Spleen (tissue), 11 donors: Measurements from ENCODE around the gene TMEM132D. TPM values are rescaled to one million over a fixed set of nuclear protein-coding genes. Genes with fewer than 3 reads are reported as not detected.

Experiments
- DNase-seq: peaks from one replicate; pipeline ENCODE4 v3.0.0-alpha.2; 2020
- H3K27ac ChIP-seq, 8 donors: fragments of 200-600 bp; sonication (generic) in 7 of 8; 1 replicate in 4 of 8; 2 replicates in 4 of 8; pipeline versions ENCODE4 v1.5.0 to v1.8.0; 2016 to 2021; ENCODE audit warnings: inconsistent platforms in 4 of 8, mild to moderate bottlenecking in 4 of 8, moderate library complexity in 1 of 8
- H3K27me3 ChIP-seq, 7 donors: fragments of 200-600 bp; sonication (generic) in 6 of 7; replicated peaks in 1 of 7; 1 replicate in 4 of 7; 2 replicates in 3 of 7; pipeline versions ENCODE4 v1.5.0 to v1.8.0; 2016 to 2021; ENCODE audit warnings: inconsistent platforms in 3 of 7, mild to moderate bottlenecking in 1 of 7
- H3K36me3 ChIP-seq, 6 donors: fragments of 200-600 bp; sonication (generic) in 5 of 6; 1 replicate in 4 of 6; 2 replicates in 2 of 6; pipeline versions ENCODE4 v1.5.0 to v1.8.0; 2016 to 2021; ENCODE audit warnings: inconsistent platforms in 2 of 6
- H3K4me1 ChIP-seq, 6 donors: fragments of 200-600 bp; sonication (generic) in 5 of 6; 1 replicate in 3 of 6; 2 replicates in 3 of 6; pipeline versions ENCODE4 v1.5.0 to v1.8.0; 2016 to 2021; ENCODE audit warnings: inconsistent platforms in 3 of 6
- H3K4me3 ChIP-seq, 8 donors: fragments of 200-600 bp; sonication (generic) in 7 of 8; 1 replicate in 4 of 8; 2 replicates in 4 of 8; pipeline versions ENCODE4 v1.5.0 to v1.8.0; 2016 to 2021; ENCODE audit warnings: inconsistent platforms in 4 of 8, mild to moderate bottlenecking in 4 of 8, moderate library complexity in 2 of 8
- H3K9me3 ChIP-seq, 8 donors: fragments of 200-600 bp; sonication (generic) in 7 of 8; 1 replicate in 4 of 8; 2 replicates in 4 of 8; pipeline versions ENCODE4 v1.5.0 to v1.8.0; 2016 to 2021; ENCODE audit warnings: inconsistent platforms in 4 of 8
- POLR2A ChIP-seq, 3 donors: fragments of 450-650 bp; IDR thresholded peaks; one replicate each; pipeline ENCODE4 v1.5.1; 2017; ENCODE audit warnings: antibody characterized with exemption in 3 of 3, mild to moderate bottlenecking in 1 of 3
- POLR2AphosphoS5 ChIP-seq, 3 donors: sonication (generic); formaldehyde crosslinking; IDR thresholded peaks; one replicate each; pipeline ENCODE4 v1.5.1; 2017; ENCODE audit warnings: antibody characterized with exemption in 3 of 3
- WGBS, 5 donors: extraction: QIAGEN DNeasy Blood & Tissue Kit in 3 of 5; methylation state at CpG; one replicate each; pipeline versions ENCODE4 v1.1.5 to v1.1.7; 2013 to 2018; 5-methylcytosine and 5-hydroxymethylcytosine counted together
- intact Hi-C: fragments of 100-400 bp; cut with DNase I; formaldehyde crosslinking; loops from one replicate; pipeline ENCODE4 v1.15.0; 2023; ENCODE audit warnings: low total_unique reads
- polyA plus RNA-seq, 3 donors: library from polyadenylated mRNA; stranded (reverse); fragments of 200-250 nt; gene quantifications; one replicate each; pipeline ENCODE4 v1.2.1, GENCODE V29; 2013
- small RNA-seq, 4 donors: library from RNA; depleted of rRNA; stranded (forward); fragments of <200 nt; gene quantifications; one replicate each; pipeline ENCODE3, GENCODE V24; 2016
- total RNA-seq, 7 donors: library from RNA; depleted of rRNA in 3 of 7; stranded (reverse); fragments of >200 nt in 3 of 7; fragmentation: NEBNext Ultra II Directional in 4 of 7; extraction: Animal tissue kit (Norgen Biotek cat#: 25700) in 4 of 7; gene quantifications; one replicate each; pipeline versions ENCODE4 v1.1.0 to v1.2.1, GENCODE V29; 2016 to 2021
- TF ChIP-seq, protein P1 (sequence below), 11 experiments: fragments of 200-600 bp in 7 of 11; fragments of 450-650 bp in 4 of 11; sonication (generic) in 4 of 11; IDR thresholded peaks in 8 of 11; conservative IDR thresholded peaks in 3 of 11; 1 replicate in 7 of 11; 2 replicates in 4 of 11; pipeline versions ENCODE4 v1.4.0 to v1.8.0; 2016 to 2021; ENCODE audit warnings: antibody characterized with exemption in 11 of 11, inconsistent platforms in 4 of 11, mild to moderate bottlenecking in 1 of 11
- donor health status: healthy with polysubstance abuse.
- donor health status: DM: no; HTN: no; CAD: no; lungs with moderate emphysema.
- donor health status: DM: no; HTN: no; CAD: no.
- donor health status: Bipolar disorder and iron deficiency.
- donor health status: healthy.
- donor health status: DM: no; HTN: no; CAD: no.
- donor health status: DM: yes; HTN: yes; CAD: no.

The TMEM132D gene
- total and polyA plus RNA-seq, 10 donors, result 0.03 TPM; not detected in 9

DNA sequence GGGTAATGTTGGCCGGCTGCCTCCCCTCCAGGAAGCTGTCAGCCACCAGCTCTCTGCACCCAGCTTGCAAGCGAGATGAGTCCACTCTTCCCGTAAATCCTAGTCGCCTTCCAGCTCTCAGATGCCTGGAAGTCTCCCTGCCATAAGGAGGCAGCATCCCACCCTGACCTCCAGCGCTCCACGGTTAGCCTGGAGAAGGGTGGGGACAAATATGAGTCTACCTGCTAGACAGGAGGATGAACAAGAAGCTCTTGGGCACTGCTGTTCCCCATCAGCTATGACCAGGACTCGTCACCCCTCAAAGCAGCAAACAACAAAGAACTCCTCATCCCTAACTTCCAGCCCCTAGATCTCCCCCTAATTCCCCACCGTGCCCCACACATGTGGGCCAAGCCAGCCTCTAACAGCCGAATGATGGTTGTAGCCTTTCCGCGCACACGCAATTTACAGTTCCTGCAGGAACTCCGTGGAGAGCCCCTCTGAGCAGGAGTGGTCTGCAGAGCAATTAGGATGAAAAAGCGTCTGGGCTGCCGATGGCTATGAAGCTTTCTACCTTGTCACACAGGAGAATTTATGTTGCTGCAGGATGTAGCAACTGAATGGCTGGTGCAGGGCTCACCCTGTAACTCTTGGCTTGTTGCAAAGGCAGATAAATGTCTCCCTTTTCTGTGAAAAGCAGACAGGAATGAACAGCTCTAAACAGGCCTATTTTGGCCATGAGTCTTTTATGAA lies 869.1 kb downstream of the TMEM132D start:
- Histone ChIP-seq H3K9me3 (peaks cover 0 to 11% (median 0%) of the 10 kb centered on the region in 8 donors), H3K36me3 (no peaks in the 10 kb centered on the region), H3K27me3 (no peaks in the 10 kb centered on the region), H3K4me1 (no peaks in the 10 kb centered on the region), H3K27ac (no peak overlapping the region), H3K4me3 (no peak overlapping the region)
- TF ChIP-seq POLR2AphosphoS5 (IDR thresholded peaks at IDR 0.05), result no peak
- TF ChIP-seq, protein P1, sequence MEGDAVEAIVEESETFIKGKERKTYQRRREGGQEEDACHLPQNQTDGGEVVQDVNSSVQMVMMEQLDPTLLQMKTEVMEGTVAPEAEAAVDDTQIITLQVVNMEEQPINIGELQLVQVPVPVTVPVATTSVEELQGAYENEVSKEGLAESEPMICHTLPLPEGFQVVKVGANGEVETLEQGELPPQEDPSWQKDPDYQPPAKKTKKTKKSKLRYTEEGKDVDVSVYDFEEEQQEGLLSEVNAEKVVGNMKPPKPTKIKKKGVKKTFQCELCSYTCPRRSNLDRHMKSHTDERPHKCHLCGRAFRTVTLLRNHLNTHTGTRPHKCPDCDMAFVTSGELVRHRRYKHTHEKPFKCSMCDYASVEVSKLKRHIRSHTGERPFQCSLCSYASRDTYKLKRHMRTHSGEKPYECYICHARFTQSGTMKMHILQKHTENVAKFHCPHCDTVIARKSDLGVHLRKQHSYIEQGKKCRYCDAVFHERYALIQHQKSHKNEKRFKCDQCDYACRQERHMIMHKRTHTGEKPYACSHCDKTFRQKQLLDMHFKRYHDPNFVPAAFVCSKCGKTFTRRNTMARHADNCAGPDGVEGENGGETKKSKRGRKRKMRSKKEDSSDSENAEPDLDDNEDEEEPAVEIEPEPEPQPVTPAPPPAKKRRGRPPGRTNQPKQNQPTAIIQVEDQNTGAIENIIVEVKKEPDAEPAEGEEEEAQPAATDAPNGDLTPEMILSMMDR (IDR thresholded peaks at IDR 0.05 in 8 of 11, conservative IDR thresholded peaks at IDR 0.05 in 3 of 11), result no peak
- TF ChIP-seq POLR2A (IDR thresholded peaks at IDR 0.05), result no peak
- intact Hi-C loops, result no loop called here
- no peak for DNase-seq
- 74 to 78% (median 77%) methylated on average over 15 of the region's 15 CpGs for WGBS, 5 donors

DNA sequence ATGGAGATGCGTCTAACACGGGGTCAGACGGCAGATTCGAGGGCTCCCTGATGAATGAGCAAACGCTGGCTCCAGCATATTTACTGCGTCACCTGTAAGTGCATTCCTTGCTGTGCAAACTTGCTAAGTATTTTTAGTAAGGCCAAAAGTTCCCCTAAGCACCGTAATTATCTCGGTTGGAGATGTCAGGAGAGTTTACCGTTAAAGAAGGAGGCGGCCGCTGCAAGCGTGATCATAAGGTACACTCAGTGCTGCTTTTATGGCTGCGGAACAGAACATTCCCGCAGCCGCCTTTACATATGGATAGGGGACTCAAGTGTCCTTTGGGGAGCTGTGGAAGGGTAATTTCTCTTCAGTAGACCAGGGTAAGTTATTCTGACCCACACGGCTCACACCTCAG lies 875.0 kb downstream of the TMEM132D start:
- no peaks in the 10 kb centered on the region for H3K9me3 ChIP-seq
- no peak overlapping the region for H3K27ac ChIP-seq
- DNase-seq, result no peak
- H3K4me1 ChIP-seq, result no peaks in the 10 kb centered on the region
- TF ChIP-seq POLR2A (IDR thresholded peaks at IDR 0.05) (no peak), POLR2AphosphoS5 (IDR thresholded peaks at IDR 0.05) (no peak)
- TF ChIP-seq, protein P1 (IDR thresholded peaks at IDR 0.05 in 8 of 11, conservative IDR thresholded peaks at IDR 0.05 in 3 of 11), result no peak
- no peak overlapping the region for H3K4me3 ChIP-seq
- H3K36me3 ChIP-seq, result no peaks in the 10 kb centered on the region
- WGBS, 5 donors, result 64 to 79% (median 72%) methylated on average over 16 of the region's 16 CpGs
- peaks cover 0 to 4% (median 0%) of the 10 kb centered on the region in 7 donors for H3K27me3 ChIP-seq
- intact Hi-C loops, result no loop called here

DNA sequence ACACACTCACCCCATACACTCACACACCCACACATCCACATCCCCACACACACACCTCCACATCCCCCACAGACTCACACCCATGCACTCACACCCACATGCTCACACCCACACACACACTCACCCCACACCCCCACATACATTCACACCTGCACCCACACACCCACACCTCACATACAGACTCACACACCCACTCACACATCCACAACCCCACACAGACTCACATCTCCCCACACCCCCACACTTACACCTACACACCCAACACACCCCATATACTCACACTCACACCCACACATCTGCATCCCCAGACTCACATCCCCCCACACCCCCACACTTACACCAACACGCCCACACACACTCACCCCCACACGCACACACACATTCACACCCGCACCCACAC lies 878.8 kb downstream of the TMEM132D start:
- no peak for TF ChIP-seq POLR2AphosphoS5 (IDR thresholded peaks at IDR 0.05)
- TF ChIP-seq POLR2A (IDR thresholded peaks at IDR 0.05), result no peak
- TF ChIP-seq, protein P1 (IDR thresholded peaks at IDR 0.05 in 8 of 11, conservative IDR thresholded peaks at IDR 0.05 in 3 of 11), result no peak
- intact Hi-C loops, result no loop called here
- no peak overlapping the region for H3K27ac ChIP-seq
- no peaks in the 10 kb centered on the region for H3K36me3 ChIP-seq
- peaks cover 0 to 15% (median 9%) of the 10 kb centered on the region in 8 donors for H3K9me3 ChIP-seq
- H3K4me3 ChIP-seq, result no peak overlapping the region
- H3K4me1 ChIP-seq, result no peaks in the 10 kb centered on the region
- 88 to 98% (median 96%) methylated on average over 3 of the region's 3 CpGs for WGBS, 5 donors
- H3K27me3 ChIP-seq, result peaks cover 0 to 4% (median 0%) of the 10 kb centered on the region in 7 donors
- DNase-seq, result no peak

Small RNAs within 50 kb of the gene (small RNA-seq; reads per million reads assigned to genes)
- gene RF02271, result 0 reads per million in 4 donors
